Activated CD4-positive, alpha-beta T cell treated with anti-CD3 and anti-CD28 coated beads, Interleukin-2, amount 50 U/mL, for 4 hours (primary cell): Measurements from ENCODE around the gene MICAL1.

Experiments used
- DNase-seq, 2 experiments: peaks; one replicate each; pipeline ENCODE4 v3.0.0-alpha.2; 2020

The MICAL1 gene

GRCh38 chr6:109455437-109456110 is at the start of gene MICAL1:
Gene MICAL1 (minus strand): TSS chr6:109455772. CDS start chr6:109454196, 1,576 bp downstream.
- peak; percentile 43 to 49 for DNase-seq

GRCh38 chr6:109503327-109504224 is 48.0 kb upstream of the MICAL1 start:
- no peak for DNase-seq

GRCh38 chr6:109498936-109499335 is 43.4 kb upstream of the MICAL1 start:
- no peak for DNase-seq

- no peak for DNase-seq
Measured at GRCh38 chr6:109498052-109498451, 42.5 kb upstream of the MICAL1 start.

- DNase-seq: no peak
Measured at GRCh38 chr6:109496036-109496772, 40.6 kb upstream of the MICAL1 start.

- no peak for DNase-seq
Measured at GRCh38 chr6:109493865-109494264, 38.3 kb upstream of the MICAL1 start.

GRCh38 chr6:109491207-109491938 is 35.8 kb upstream of the MICAL1 start:
- DNase-seq: no peak

GRCh38 chr6:109490713-109491112 is 35.1 kb upstream of the MICAL1 start:
- DNase-seq: no peak

GRCh38 chr6:109488001-109488400 is 32.4 kb upstream of the MICAL1 start:
- no peak for DNase-seq

GRCh38 chr6:109486068-109486467 is 30.5 kb upstream of the MICAL1 start:
- DNase-seq: no peak

GRCh38 chr6:109485266-109485935 is 29.8 kb upstream of the MICAL1 start:
- no peak for DNase-seq

GRCh38 chr6:109484122-109484521 is 28.6 kb upstream of the MICAL1 start:
- DNase-seq: no peak

- no peak for DNase-seq
Measured at GRCh38 chr6:109483735-109484057, 28.1 kb upstream of the MICAL1 start.

- peak; percentile 85 for DNase-seq
Measured at GRCh38 chr6:109482905-109483734, 27.5 kb upstream of the MICAL1 start, which contains the start of gene ZBTB24. Gene ZBTB24 (minus strand): TSS chr6:109483219. CDS start chr6:109482026, 1,193 bp downstream.

- no peak for DNase-seq
Measured at GRCh38 chr6:109480993-109481480, 25.5 kb upstream of the MICAL1 start.

GRCh38 chr6:109478841-109479624 is 23.5 kb upstream of the MICAL1 start:
- no peak for DNase-seq

- DNase-seq: no peak
Measured at GRCh38 chr6:109478222-109478805, 22.7 kb upstream of the MICAL1 start.

GRCh38 chr6:109477725-109478124 is 22.2 kb upstream of the MICAL1 start:
- no peak for DNase-seq

- DNase-seq: no peak
Measured at GRCh38 chr6:109477184-109477583, 21.6 kb upstream of the MICAL1 start.

- no peak for DNase-seq
Measured at GRCh38 chr6:109475625-109476024, 20.1 kb upstream of the MICAL1 start.
